CD8-positive, alpha-beta memory T cell (primary cell): ENCODE results near the gene DOCK1. TPM values are rescaled to one million over a fixed set of nuclear protein-coding genes. Genes with fewer than 3 reads are reported as not detected.

ENCODE experiments used
- CTCF ChIA-PET: fragments of 350-600 bp; sonication (Branson Sonifier 250); formaldehyde crosslinking; loops from one replicate; lab custom pipeline; 2021; ENCODE audit warnings: antibody characterized with exemption; lab: Charles Lee
- POLR2A ChIA-PET: fragments of 350-600 bp; sonication (Branson Sonifier 250); formaldehyde crosslinking; loops from one replicate; lab custom pipeline; 2021; ENCODE audit warnings: antibody characterized with exemption; lab: Charles Lee
- DNase-seq, 5 donors: peaks; one replicate each; pipeline versions ENCODE4 v3.0.0 to v3.0.0-alpha.2; 2020 to 2022; ENCODE audit warnings: mixed read lengths in 1 of 5
- H3K27ac ChIP-seq: one replicate; pipeline ENCODE4 v1.7.0; 2013; ENCODE audit warnings: low read depth, mild to moderate bottlenecking, low read length, moderate library complexity
- H3K27me3 ChIP-seq: 2 replicates; pipeline ENCODE4 v1.7.0; 2013; ENCODE audit warnings: low read length, mild to moderate bottlenecking; ENCODE audit not compliant: insufficient read depth, poor library complexity, severe bottlenecking
- H3K36me3 ChIP-seq: 2 replicates; pipeline ENCODE4 v1.7.0; 2013; ENCODE audit warnings: mild to moderate bottlenecking, low read length, moderate library complexity; ENCODE audit not compliant: insufficient read depth
- H3K4me1 ChIP-seq: 2 replicates; pipeline ENCODE4 v1.7.0; 2013; ENCODE audit warnings: mild to moderate bottlenecking, low read length, moderate library complexity; ENCODE audit not compliant: insufficient read depth
- H3K4me3 ChIP-seq: 2 replicates; pipeline ENCODE4 v1.7.0; 2013; ENCODE audit warnings: mild to moderate bottlenecking, low read length
- H3K9me3 ChIP-seq: 2 replicates; pipeline ENCODE4 v1.7.0; 2013; ENCODE audit warnings: mild to moderate bottlenecking, low read length
- H3K27ac Mint-ChIP-seq, 8 donors: one replicate each; pipeline ENCODE4 v1.8.0; 2020 to 2021; ENCODE audit warnings: mixed read lengths in 8 of 8, mild to moderate bottlenecking in 6 of 8, inconsistent platforms in 3 of 8, moderate library complexity in 3 of 8
- H3K27me3 Mint-ChIP-seq, 2 donors: one replicate each; pipeline ENCODE4 v1.8.0; 2020 to 2021; ENCODE audit warnings: mixed read lengths in 2 of 2, mild to moderate bottlenecking in 1 of 2, moderate library complexity in 1 of 2
- H3K36me3 Mint-ChIP-seq, 3 donors: one replicate each; pipeline ENCODE4 v1.8.0; 2020 to 2021; ENCODE audit warnings: mixed read lengths in 3 of 3, inconsistent platforms in 1 of 3, mild to moderate bottlenecking in 1 of 3
- H3K4me1 Mint-ChIP-seq, 3 donors: one replicate each; pipeline ENCODE4 v1.8.0; 2020 to 2021; ENCODE audit warnings: mixed read lengths in 3 of 3, inconsistent platforms in 1 of 3, mild to moderate bottlenecking in 1 of 3
- H3K4me3 Mint-ChIP-seq, 7 donors: one replicate each; pipeline ENCODE4 v1.8.0; 2020 to 2021; ENCODE audit warnings: mixed read lengths in 7 of 7, mild to moderate bottlenecking in 6 of 7, moderate library complexity in 4 of 7, inconsistent platforms in 2 of 7
- H3K9me3 Mint-ChIP-seq, 5 donors: one replicate each; pipeline ENCODE4 v1.8.0; 2020 to 2022; ENCODE audit warnings: mixed read lengths in 5 of 5, mild to moderate bottlenecking in 3 of 5, moderate library complexity in 2 of 5, inconsistent platforms in 1 of 5
- polyA plus RNA-seq: library from polyadenylated mRNA; unstranded; fragments of 300-500 nt; fragmentation: Illumina TruSeq; gene quantifications from one replicate; pipeline ENCODE4 v1.2.3, GENCODE V29; 2021
- total RNA-seq, 2 experiments: library from RNA; stranded (reverse); gene quantifications; one replicate each; pipeline ENCODE4 v1.2.3, GENCODE V29; 2021

Gene DOCK1
- total and polyA plus RNA-seq, 3 experiments from 2014 or later = 0.16 to 0.18 TPM; not detected in 1

GRCh38 chr10:127182161-127182560 is 276.9 kb downstream of the DOCK1 start:
- CTCF ChIA-PET = no interaction called here

GRCh38 chr10:127184582-127184981 is 279.4 kb downstream of the DOCK1 start:
- Histone ChIP-seq H3K27ac (no peak overlapping the region), H3K36me3 (no peaks in the 10 kb centered on the region), H3K9me3 (no peaks in the 10 kb centered on the region), H3K4me3 (no peak overlapping the region), H3K4me1 (no peaks in the 10 kb centered on the region), H3K27me3 (no peaks in the 10 kb centered on the region)
- Mint-ChIP-seq H3K4me1 (peaks cover 0 to 1% (median 0%) of the 10 kb centered on the region in 3 donors), H3K36me3 (no peaks in the 10 kb centered on the region), H3K27ac (no peak overlapping the region), H3K4me3 (no peak overlapping the region), H3K9me3 (peaks cover 0 to 7% (median 2%) of the 10 kb centered on the region in 5 donors), H3K27me3 (peaks cover 0 to 3% of the 10 kb centered on the region in 2 donors)
- POLR2A ChIA-PET = no interaction called here
- no peak for DNase-seq
- CTCF ChIA-PET = no interaction called here

More at GRCh38 chr10:127182161-127182560, 276.9 kb downstream of the DOCK1 start:
- H3K4me1 ChIP-seq = no peaks in the 10 kb centered on the region
- H3K4me3 ChIP-seq = no peak overlapping the region
- no peaks in the 10 kb centered on the region for H3K36me3 Mint-ChIP-seq
- peaks cover 0 to 6% of the 10 kb centered on the region in 2 donors for H3K27me3 Mint-ChIP-seq
- no peaks in the 10 kb centered on the region for H3K9me3 ChIP-seq
- no peak overlapping the region for H3K27ac Mint-ChIP-seq
- POLR2A ChIA-PET = no interaction called here
- peaks cover 0 to 7% (median 2%) of the 10 kb centered on the region in 5 donors for H3K9me3 Mint-ChIP-seq
- no peak overlapping the region for H3K27ac ChIP-seq
- H3K36me3 ChIP-seq = no peaks in the 10 kb centered on the region
- H3K4me3 Mint-ChIP-seq = no peak overlapping the region
- H3K4me1 Mint-ChIP-seq = no peaks in the 10 kb centered on the region
- H3K27me3 ChIP-seq = no peaks in the 10 kb centered on the region
- DNase-seq = no peak

GRCh38 chr10:127186813-127187212 is 281.6 kb downstream of the DOCK1 start:
- POLR2A ChIA-PET = no interaction called here
- no peaks in the 10 kb centered on the region for H3K36me3 Mint-ChIP-seq

GRCh38 chr10:127189226-127189625 is 284.0 kb downstream of the DOCK1 start:
- H3K27me3 Mint-ChIP-seq = peaks cover 1 to 6% of the 10 kb centered on the region in 2 donors
- no peaks in the 10 kb centered on the region for H3K36me3 Mint-ChIP-seq
- ChIA-PET POLR2A (no interaction called here), CTCF (no interaction called here)
- no peak overlapping the region for H3K27ac Mint-ChIP-seq
- Histone ChIP-seq H3K36me3 (no peaks in the 10 kb centered on the region), H3K9me3 (no peaks in the 10 kb centered on the region), H3K4me1 (no peaks in the 10 kb centered on the region), H3K27ac (no peak overlapping the region), H3K4me3 (no peak overlapping the region), H3K27me3 (no peaks in the 10 kb centered on the region)
- H3K4me1 Mint-ChIP-seq = peaks cover 0 to 1% (median 0%) of the 10 kb centered on the region in 3 donors
- H3K9me3 Mint-ChIP-seq = peaks cover 0 to 8% (median 2%) of the 10 kb centered on the region in 5 donors
- no peak overlapping the region for H3K4me3 Mint-ChIP-seq
- no peak for DNase-seq

More at GRCh38 chr10:127186813-127187212, 281.6 kb downstream of the DOCK1 start:
- CTCF ChIA-PET = no interaction called here
- H3K9me3 Mint-ChIP-seq = peaks cover 0 to 9% (median 2%) of the 10 kb centered on the region in 5 donors
- Histone ChIP-seq H3K4me3 (no peak overlapping the region), H3K9me3 (no peaks in the 10 kb centered on the region), H3K27ac (no peak overlapping the region), H3K4me1 (no peaks in the 10 kb centered on the region), H3K36me3 (no peaks in the 10 kb centered on the region), H3K27me3 (no peaks in the 10 kb centered on the region)
- peaks cover 0 to 1% (median 0%) of the 10 kb centered on the region in 3 donors for H3K4me1 Mint-ChIP-seq
- DNase-seq = no peak
- H3K27ac Mint-ChIP-seq = no peak overlapping the region
- no peak overlapping the region for H3K4me3 Mint-ChIP-seq
- peaks cover 0 to 1% of the 10 kb centered on the region in 2 donors for H3K27me3 Mint-ChIP-seq

- H3K9me3 ChIP-seq = no peaks in the 10 kb centered on the region
- no peaks in the 10 kb centered on the region for H3K36me3 ChIP-seq
- Mint-ChIP-seq H3K27ac (no peak overlapping the region), H3K4me1 (peaks cover 0 to 1% (median 0%) of the 10 kb centered on the region in 3 donors), H3K4me3 (no peak overlapping the region), H3K27me3 (peaks cover 5 to 13% of the 10 kb centered on the region in 2 donors), H3K9me3 (peaks cover 0 to 2% (median 2%) of the 10 kb centered on the region in 5 donors), H3K36me3 (no peaks in the 10 kb centered on the region)
- DNase-seq = no peak
- H3K4me3 ChIP-seq = no peak overlapping the region
- ChIA-PET CTCF (no interaction called here), POLR2A (no interaction called here)
- H3K4me1 ChIP-seq = no peaks in the 10 kb centered on the region
- H3K27ac ChIP-seq = no peak overlapping the region
- H3K27me3 ChIP-seq = no peaks in the 10 kb centered on the region
Observed at GRCh38 chr10:127190427-127190826, 285.2 kb downstream of the DOCK1 start.

GRCh38 chr10:127193125-127193524 is 287.9 kb downstream of the DOCK1 start:
- no peaks in the 10 kb centered on the region for H3K36me3 ChIP-seq
- Mint-ChIP-seq H3K9me3 (peaks cover 0 to 2% (median 0%) of the 10 kb centered on the region in 5 donors), H3K27ac (no peak overlapping the region), H3K4me3 (no peak overlapping the region), H3K27me3 (peaks cover 12 to 22% of the 10 kb centered on the region in 2 donors), H3K36me3 (no peaks in the 10 kb centered on the region), H3K4me1 (no peaks in the 10 kb centered on the region)
- H3K27me3 ChIP-seq = no peaks in the 10 kb centered on the region
- ChIA-PET CTCF (no interaction called here), POLR2A (no interaction called here)
- no peak for DNase-seq
- H3K27ac ChIP-seq = no peak overlapping the region
- H3K4me1 ChIP-seq = no peaks in the 10 kb centered on the region
- H3K9me3 ChIP-seq = no peaks in the 10 kb centered on the region
- no peak overlapping the region for H3K4me3 ChIP-seq

GRCh38 chr10:127194111-127194510 is 288.9 kb downstream of the DOCK1 start:
- H3K27ac Mint-ChIP-seq = no peak overlapping the region
- ChIA-PET CTCF (no interaction called here), POLR2A (no interaction called here)
- H3K36me3 ChIP-seq = no peaks in the 10 kb centered on the region
- H3K4me3 Mint-ChIP-seq = no peak overlapping the region
- H3K27me3 ChIP-seq = no peaks in the 10 kb centered on the region
- no peak overlapping the region for H3K27ac ChIP-seq
- peaks cover 12 to 22% of the 10 kb centered on the region in 2 donors for H3K27me3 Mint-ChIP-seq
- H3K9me3 ChIP-seq = no peaks in the 10 kb centered on the region
- peaks cover 0 to 2% (median 0%) of the 10 kb centered on the region in 5 donors for H3K9me3 Mint-ChIP-seq
- no peaks in the 10 kb centered on the region for H3K4me1 Mint-ChIP-seq
- H3K36me3 Mint-ChIP-seq = no peaks in the 10 kb centered on the region
- H3K4me3 ChIP-seq = no peak overlapping the region
- H3K4me1 ChIP-seq = no peaks in the 10 kb centered on the region
- DNase-seq = no peak

GRCh38 chr10:127194599-127194998 is 289.4 kb downstream of the DOCK1 start:
- H3K27ac Mint-ChIP-seq = no peak overlapping the region
- H3K4me3 Mint-ChIP-seq = no peak overlapping the region
- Histone ChIP-seq H3K9me3 (no peaks in the 10 kb centered on the region), H3K36me3 (no peaks in the 10 kb centered on the region), H3K27me3 (no peaks in the 10 kb centered on the region), H3K4me3 (no peak overlapping the region), H3K4me1 (no peaks in the 10 kb centered on the region), H3K27ac (no peak overlapping the region)
- H3K36me3 Mint-ChIP-seq = no peaks in the 10 kb centered on the region
- ChIA-PET POLR2A (no interaction called here), CTCF (no interaction called here)
- peaks cover 0 to 2% (median 0%) of the 10 kb centered on the region in 5 donors for H3K9me3 Mint-ChIP-seq
- DNase-seq = no peak
- H3K4me1 Mint-ChIP-seq = no peaks in the 10 kb centered on the region
- H3K27me3 Mint-ChIP-seq = peaks cover 12 to 22% of the 10 kb centered on the region in 2 donors
